Caco-2 (cell line): ENCODE data around the gene CLCN1. TPM values are rescaled to one million over a fixed set of nuclear protein-coding genes. Genes with fewer than 3 reads are reported as not detected.

Experiments
- BruUV-seq: library from RNA; stranded (reverse); fragments of 400-500 nt; replicated peaks from 2 replicates; lab custom pipeline; 2021; lab: Mats Ljungman, UMichigan
- CTCF ChIA-PET: fragments of 300-600 bp; sonication (Branson Sonifier 250); formaldehyde crosslinking; loops from one replicate; lab custom pipeline; 2022; ENCODE audit warnings: antibody characterized with exemption; lab: Charles Lee
- POLR2A ChIA-PET: fragments of 300-600 bp; sonication (Branson Sonifier 250); formaldehyde crosslinking; loops from one replicate; lab custom pipeline; 2022; ENCODE audit warnings: antibody characterized with exemption; lab: Charles Lee
- DNase-seq, 2 experiments: peaks; one replicate each; pipeline versions ENCODE4 v3.0.0 to v3.0.0-alpha.2; 2020 to 2022
- H3K27me3 ChIP-seq: replicated peaks from 2 replicates; pipeline ENCODE4 v1.6.0; 2011; ENCODE audit warnings: low read length; ENCODE audit not compliant: control insufficient read depth, insufficient read depth
- H3K36me3 ChIP-seq: 2 replicates; pipeline ENCODE4 v1.5.1; 2011; ENCODE audit warnings: low read length; ENCODE audit not compliant: control insufficient read depth, insufficient read depth
- H3K4me1 ChIP-seq: fragments of 250-450 bp; sonication (Bioruptor Pico); 2 replicates; pipeline ENCODE4 v1.5.1; 2020; ENCODE audit warnings: mild to moderate bottlenecking
- H3K4me3 ChIP-seq: 2 replicates; pipeline ENCODE4 v1.5.1; 2011; ENCODE audit warnings: low read depth, mild to moderate bottlenecking, control low read depth, low read length
- H3K9me3 ChIP-seq: fragments of 250-450 bp; sonication (Bioruptor Pico); 2 replicates; pipeline ENCODE4 v1.5.1; 2020; ENCODE audit warnings: mild to moderate bottlenecking, moderate library complexity
- H3K27ac Mint-ChIP-seq: one replicate; pipeline ENCODE4 v1.8.0; 2022; ENCODE audit warnings: mixed read lengths; ENCODE audit not compliant: unreplicated experiment
- H3K27me3 Mint-ChIP-seq: one replicate; pipeline ENCODE4 v1.8.0; 2022; ENCODE audit warnings: mixed read lengths; ENCODE audit not compliant: insufficient read depth, unreplicated experiment
- H3K36me3 Mint-ChIP-seq: one replicate; pipeline ENCODE4 v1.8.0; 2022; ENCODE audit warnings: mild to moderate bottlenecking, mixed read lengths; ENCODE audit not compliant: insufficient read depth, unreplicated experiment
- H3K4me1 Mint-ChIP-seq: one replicate; pipeline ENCODE4 v1.8.0; 2022; ENCODE audit warnings: low read depth, mixed read lengths; ENCODE audit not compliant: unreplicated experiment
- H3K4me3 Mint-ChIP-seq: one replicate; pipeline ENCODE4 v1.8.0; 2022; ENCODE audit warnings: mild to moderate bottlenecking, moderate library complexity, mixed read lengths; ENCODE audit not compliant: unreplicated experiment
- H3K9me3 Mint-ChIP-seq: one replicate; pipeline ENCODE4 v1.8.0; 2022; ENCODE audit warnings: mixed read lengths; ENCODE audit not compliant: unreplicated experiment
- intact Hi-C: fragments of 100-400 bp; cut with micrococcal nuclease; formaldehyde crosslinking; loops from one replicate; pipeline ENCODE4 v1.10.0; 2022; ENCODE audit not compliant: unreplicated experiment
- total RNA-seq: library from RNA; stranded (reverse); gene quantifications from 2 replicates; pipeline ENCODE4 v1.2.3, GENCODE V29; 2022
- TF ChIP-seq, protein P1 (sequence below), 2 experiments: fragments of 200-600 bp in 1 of 2; IDR thresholded peaks; 1 replicate in 1 of 2; 2 replicates in 1 of 2; pipeline versions ENCODE4 v1.5.1 to v1.8.0; 2011 to 2022; ENCODE audit warnings: antibody characterized with exemption in 1 of 2, control low read depth in 1 of 2, inconsistent platforms in 1 of 2, low read depth in 1 of 2, low read length in 1 of 2, mild to moderate bottlenecking in 1 of 2, moderate library complexity in 1 of 2; ENCODE audit not compliant: insufficient read depth in 1 of 2, severe bottlenecking in 1 of 2, unreplicated experiment in 1 of 2

CLCN1 gene
- total RNA-seq, 1 experiment from 2014 or later = 1.9 TPM

DNA sequence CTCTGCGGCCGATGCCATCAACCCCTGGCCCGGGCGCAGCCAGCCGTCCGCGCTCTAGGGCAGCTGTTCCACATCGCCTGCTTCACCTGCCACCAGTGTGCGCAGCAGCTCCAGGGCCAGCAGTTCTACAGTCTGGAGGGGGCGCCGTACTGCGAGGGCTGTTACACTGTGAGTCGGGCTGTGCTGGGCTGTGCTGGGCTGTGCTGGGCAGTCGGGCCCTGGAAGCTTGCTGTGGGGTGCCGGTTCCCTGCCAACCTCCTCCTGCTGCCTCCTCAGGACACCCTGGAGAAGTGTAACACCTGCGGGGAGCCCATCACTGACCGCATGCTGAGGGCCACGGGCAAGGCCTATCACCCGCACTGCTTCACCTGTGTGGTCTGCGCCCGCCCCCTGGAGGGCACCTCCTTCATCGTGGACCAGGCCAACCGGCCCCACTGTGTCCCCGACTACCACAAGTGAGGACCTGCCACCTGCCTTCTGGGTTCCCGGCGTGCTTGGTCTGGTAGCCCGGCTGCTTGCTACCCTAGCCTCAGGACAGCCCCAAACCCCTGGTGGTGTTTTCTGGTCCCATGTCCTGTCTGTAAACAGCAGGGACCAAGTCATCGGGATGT, 72.7 kb downstream of the CLCN1 start:
- peaks cover 58% of the 10 kb centered on the region for H3K36me3 Mint-ChIP-seq

GRCh38 chr7:143389316-143390103, 73.6 kb downstream of the CLCN1 start:
- TF ChIP-seq, protein P1, sequence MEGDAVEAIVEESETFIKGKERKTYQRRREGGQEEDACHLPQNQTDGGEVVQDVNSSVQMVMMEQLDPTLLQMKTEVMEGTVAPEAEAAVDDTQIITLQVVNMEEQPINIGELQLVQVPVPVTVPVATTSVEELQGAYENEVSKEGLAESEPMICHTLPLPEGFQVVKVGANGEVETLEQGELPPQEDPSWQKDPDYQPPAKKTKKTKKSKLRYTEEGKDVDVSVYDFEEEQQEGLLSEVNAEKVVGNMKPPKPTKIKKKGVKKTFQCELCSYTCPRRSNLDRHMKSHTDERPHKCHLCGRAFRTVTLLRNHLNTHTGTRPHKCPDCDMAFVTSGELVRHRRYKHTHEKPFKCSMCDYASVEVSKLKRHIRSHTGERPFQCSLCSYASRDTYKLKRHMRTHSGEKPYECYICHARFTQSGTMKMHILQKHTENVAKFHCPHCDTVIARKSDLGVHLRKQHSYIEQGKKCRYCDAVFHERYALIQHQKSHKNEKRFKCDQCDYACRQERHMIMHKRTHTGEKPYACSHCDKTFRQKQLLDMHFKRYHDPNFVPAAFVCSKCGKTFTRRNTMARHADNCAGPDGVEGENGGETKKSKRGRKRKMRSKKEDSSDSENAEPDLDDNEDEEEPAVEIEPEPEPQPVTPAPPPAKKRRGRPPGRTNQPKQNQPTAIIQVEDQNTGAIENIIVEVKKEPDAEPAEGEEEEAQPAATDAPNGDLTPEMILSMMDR (IDR thresholded peaks at IDR 0.05; ENCODE audit: insufficient read depth in 1 of 2, low read depth in 1 of 2, low read length in 1 of 2, severe bottlenecking in 1 of 2, unreplicated experiment in 1 of 2) = peak in 1 of 2 experiments; percentile 27
- Histone ChIP-seq H3K36me3 (peaks cover 8% of the 10 kb centered on the region), H3K27me3 (no peaks in the 10 kb centered on the region), H3K4me3 (no peak overlapping the region), H3K4me1 (peaks cover 16% of the 10 kb centered on the region; the same call in 1 of the 2 replicates), H3K9me3 (no peaks in the 10 kb centered on the region)
- H3K27me3 Mint-ChIP-seq = no peaks in the 10 kb centered on the region
- H3K27ac Mint-ChIP-seq = peak overlapping the region; percentile 3
- H3K4me1 Mint-ChIP-seq = peaks cover 6% of the 10 kb centered on the region
- H3K9me3 Mint-ChIP-seq = no peaks in the 10 kb centered on the region
- no peak overlapping the region for H3K4me3 Mint-ChIP-seq
- POLR2A ChIA-PET = no interaction called here
- H3K36me3 Mint-ChIP-seq = peaks cover 64% of the 10 kb centered on the region
- CTCF ChIA-PET = no interaction called here
- no peak for DNase-seq
- intact Hi-C loops = no loop called here
- no TSS peak for BruUV-seq

More for the DNA sequence above, 72.7 kb downstream of the CLCN1 start:
- no peaks in the 10 kb centered on the region for H3K9me3 ChIP-seq
- H3K4me1 Mint-ChIP-seq = peaks cover 6% of the 10 kb centered on the region
- peaks cover 8% of the 10 kb centered on the region for H3K36me3 ChIP-seq
- no peak for DNase-seq
- H3K27me3 ChIP-seq = no peaks in the 10 kb centered on the region
- POLR2A ChIA-PET = interaction anchor here (0.6 kb wide), 1 partner anchor 327 kb away, joined by 3 read pairs; no protein-coding TSS in a partner anchor
- H3K4me3 Mint-ChIP-seq = no peak overlapping the region
- intact Hi-C loops = no loop called here
- no peaks in the 10 kb centered on the region for H3K27me3 Mint-ChIP-seq
- H3K4me1 ChIP-seq = peaks cover 25% of the 10 kb centered on the region
- H3K9me3 Mint-ChIP-seq = no peaks in the 10 kb centered on the region
- BruUV-seq = no TSS peak
- TF ChIP-seq, protein P1 (IDR thresholded peaks at IDR 0.05; ENCODE audit: insufficient read depth in 1 of 2, low read depth in 1 of 2, low read length in 1 of 2, severe bottlenecking in 1 of 2, unreplicated experiment in 1 of 2) = no peak
- CTCF ChIA-PET = interaction anchor here (0.8 kb wide), 1 partner anchor 20 kb away, joined by 3 read pairs; the partner anchor contains the start of gene EPHA1
- H3K4me3 ChIP-seq = no peak overlapping the region
- no peak overlapping the region for H3K27ac Mint-ChIP-seq

DNA sequence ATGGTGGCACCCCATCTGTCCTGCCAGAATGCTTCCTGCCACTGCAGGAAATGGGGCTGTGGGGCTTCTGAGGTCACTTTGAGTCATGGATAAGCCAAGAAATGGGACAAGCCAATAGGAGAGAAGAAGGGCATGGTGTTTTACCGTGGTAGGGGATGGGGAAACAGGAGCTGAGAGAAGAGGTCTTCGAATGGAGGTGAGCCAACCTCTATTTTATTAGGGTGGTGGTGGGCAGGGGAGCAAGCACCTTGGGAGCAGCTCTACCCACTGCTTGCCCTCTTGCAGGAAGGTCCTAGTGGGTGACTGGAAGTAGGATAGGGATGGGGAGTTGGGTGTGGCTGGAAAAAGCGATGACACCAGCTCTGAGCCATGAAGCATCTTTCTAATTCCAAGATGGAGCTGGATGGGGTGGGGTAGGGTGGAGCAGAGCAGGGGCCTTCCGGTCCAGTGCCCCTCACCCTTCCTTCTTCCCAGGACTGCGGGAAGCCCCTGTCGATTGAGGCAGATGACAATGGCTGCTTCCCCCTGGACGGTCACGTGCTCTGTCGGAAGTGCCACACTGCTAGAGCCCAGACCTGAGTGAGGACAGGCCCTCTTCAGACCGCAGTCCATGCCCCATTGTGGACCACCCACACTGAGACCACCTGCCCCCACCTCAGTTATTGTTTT, 74.3 kb downstream of the CLCN1 start:
- BruUV-seq = TSS peak; percentile 50
- TF ChIP-seq, protein P1 (IDR thresholded peaks at IDR 0.05; ENCODE audit: insufficient read depth in 1 of 2, low read depth in 1 of 2, low read length in 1 of 2, severe bottlenecking in 1 of 2, unreplicated experiment in 1 of 2) = no peak
- H3K36me3 Mint-ChIP-seq = peaks cover 71% of the 10 kb centered on the region
- H3K27ac Mint-ChIP-seq = peak overlapping the region; percentile 29
- Histone ChIP-seq H3K27me3 (no peaks in the 10 kb centered on the region), H3K4me3 (no peak overlapping the region), H3K4me1 (peaks cover 9% of the 10 kb centered on the region; the same call in 1 of the 2 replicates), H3K9me3 (no peaks in the 10 kb centered on the region), H3K36me3 (peaks cover 8% of the 10 kb centered on the region)
- POLR2A ChIA-PET = no interaction called here
- H3K4me3 Mint-ChIP-seq = no peak overlapping the region
- CTCF ChIA-PET = interaction anchor here (0.6 kb wide), 1 partner anchor 97 kb away, joined by 3 read pairs; no protein-coding TSS in a partner anchor
- no peak for DNase-seq
- no peaks in the 10 kb centered on the region for H3K9me3 Mint-ChIP-seq
- no peaks in the 10 kb centered on the region for H3K27me3 Mint-ChIP-seq
- intact Hi-C loops = no loop called here
- H3K4me1 Mint-ChIP-seq = peaks cover 10% of the 10 kb centered on the region
